Tibial nerve (tissue), 4 donors: ENCODE measurements around the gene KLK5. TPM values are rescaled to one million over a fixed set of nuclear protein-coding genes. Genes with fewer than 3 reads are reported as not detected.

Experiments used
- DNase-seq, 2 donors: peaks; one replicate each; pipeline ENCODE4 v3.0.0-alpha.2; 2019; ENCODE audit warnings: low spot score in 2 of 2
- H3K27ac ChIP-seq, 4 donors: fragments of 200-600 bp; sonication (generic) in 3 of 4; one replicate each; pipeline ENCODE4 v1.5.1; 2017 to 2019; ENCODE audit warnings: mild to moderate bottlenecking in 1 of 4
- H3K27me3 ChIP-seq, 2 donors: fragments of 200-600 bp; sonication (generic) in 1 of 2; one replicate each; pipeline versions ENCODE4 v1.5.1 to v1.6.0; 2017 to 2019
- H3K36me3 ChIP-seq, 3 donors: fragments of 200-600 bp; sonication (generic); one replicate each; pipeline ENCODE4 v1.5.1; 2018 to 2019
- H3K4me1 ChIP-seq, 4 donors: fragments of 200-600 bp; sonication (generic) in 3 of 4; one replicate each; pipeline ENCODE4 v1.5.1; 2017 to 2019
- H3K4me3 ChIP-seq, 4 donors: fragments of 200-600 bp; sonication (generic) in 3 of 4; one replicate each; pipeline ENCODE4 v1.5.1; 2017 to 2019; ENCODE audit warnings: mild to moderate bottlenecking in 1 of 4, moderate library complexity in 1 of 4
- H3K9me3 ChIP-seq, 4 donors: fragments of 200-600 bp; sonication (generic) in 3 of 4; one replicate each; pipeline ENCODE4 v1.5.1; 2017 to 2019
- CTCF ChIP-seq, 5 experiments: fragments of 200-600 bp in 3 of 5; fragments of 450-650 bp in 2 of 5; sonication (generic) in 3 of 5; IDR thresholded peaks; one replicate each; pipeline ENCODE4 v1.5.1; 2016 to 2019; ENCODE audit warnings: antibody characterized with exemption in 5 of 5, mild to moderate bottlenecking in 3 of 5, moderate library complexity in 2 of 5
- EP300 ChIP-seq, 2 donors: sonication (generic); formaldehyde crosslinking; IDR thresholded peaks; one replicate each; pipeline ENCODE4 v1.6.1; 2017; ENCODE audit warnings: antibody characterized with exemption in 2 of 2, mild to moderate bottlenecking in 1 of 2
- POLR2A ChIP-seq, 2 donors: fragments of 450-650 bp; IDR thresholded peaks; one replicate each; pipeline ENCODE4 v1.6.1; 2017; ENCODE audit warnings: antibody characterized with exemption in 2 of 2, mild to moderate bottlenecking in 2 of 2, moderate library complexity in 2 of 2
- WGBS, 2 donors: methylation state at CpG; one replicate each; pipeline ENCODE4 v1.1.5; 2018; 5-methylcytosine and 5-hydroxymethylcytosine counted together
- total RNA-seq, 4 donors: library from RNA; depleted of rRNA; stranded (reverse); fragments of >200 nt; gene quantifications; one replicate each; pipeline ENCODE4 v1.1.0, GENCODE V29; 2016

The KLK5 gene
- total RNA-seq, 4 donors from 2014 or later: not detected

- TF ChIP-seq EP300 (IDR thresholded peaks at IDR 0.05): no peak
- TF ChIP-seq CTCF (IDR thresholded peaks at IDR 0.05): no peak
- no peak for TF ChIP-seq POLR2A (IDR thresholded peaks at IDR 0.05)
- H3K4me3 ChIP-seq: no peak overlapping the region
Measured at GRCh38 chr19:50924586-50924985, 28.3 kb downstream of the KLK5 start.

GRCh38 chr19:50922317-50922853, 30.5 kb downstream of the KLK5 start:
- TF ChIP-seq POLR2A (IDR thresholded peaks at IDR 0.05) (no peak), CTCF (IDR thresholded peaks at IDR 0.05) (peak; percentile 42 to 82 (median 63)), EP300 (IDR thresholded peaks at IDR 0.05) (no peak)
- H3K27ac ChIP-seq: peak overlapping the region in 1 of 4 donors; percentile 54
- H3K9me3 ChIP-seq: no peaks in the 10 kb centered on the region
- 33 to 38% methylated on average over 16 to 21 of the region's 21 CpGs for WGBS, 2 donors
- no peak overlapping the region for H3K4me3 ChIP-seq
- H3K4me1 ChIP-seq: peaks cover 0 to 15% (median 3%) of the 10 kb centered on the region in 4 donors
- peak; percentile 23 to 50 for DNase-seq
- H3K27me3 ChIP-seq: peaks cover 0 to 5% of the 10 kb centered on the region in 2 donors
- H3K36me3 ChIP-seq: no peaks in the 10 kb centered on the region

More at GRCh38 chr19:50924586-50924985, 28.3 kb downstream of the KLK5 start:
- WGBS, 2 donors: 56 to 58% methylated on average over 6 of the region's 6 CpGs
- DNase-seq: no peak
- Histone ChIP-seq H3K27me3 (peaks cover 0 to 4% of the 10 kb centered on the region in 2 donors), H3K4me1 (peaks cover 0 to 15% (median 3%) of the 10 kb centered on the region in 4 donors), H3K9me3 (peaks cover 0 to under 1% (median 0%) of the 10 kb centered on the region in 4 donors), H3K36me3 (no peaks in the 10 kb centered on the region), H3K27ac (no peak overlapping the region)

GRCh38 chr19:50921426-50922316, 31.2 kb downstream of the KLK5 start:
- no peak for TF ChIP-seq POLR2A (IDR thresholded peaks at IDR 0.05)
- TF ChIP-seq EP300 (IDR thresholded peaks at IDR 0.05): peak in 1 of 2 donors; percentile 34
- no peak for TF ChIP-seq CTCF (IDR thresholded peaks at IDR 0.05)
- peak; percentile 24 to 31 for DNase-seq
- Histone ChIP-seq H3K36me3 (no peaks in the 10 kb centered on the region), H3K27me3 (peaks cover 0 to 5% of the 10 kb centered on the region in 2 donors), H3K4me1 (peaks cover 0 to 15% (median 3%) of the 10 kb centered on the region in 4 donors), H3K9me3 (no peaks in the 10 kb centered on the region), H3K27ac (peak overlapping the region in 1 of 4 donors; percentile 54), H3K4me3 (no peak overlapping the region)
- WGBS, 2 donors: 5% methylated on average over 12 of the region's 12 CpGs

- H3K27ac ChIP-seq: no peak overlapping the region
- no peak for TF ChIP-seq CTCF (IDR thresholded peaks at IDR 0.05)
- TF ChIP-seq POLR2A (IDR thresholded peaks at IDR 0.05): no peak
- no peak for TF ChIP-seq EP300 (IDR thresholded peaks at IDR 0.05)
- no peak for DNase-seq
- H3K27me3 ChIP-seq: peaks cover 0 to 36% of the 10 kb centered on the region in 2 donors
- no peaks in the 10 kb centered on the region for H3K36me3 ChIP-seq
- H3K9me3 ChIP-seq: no peaks in the 10 kb centered on the region
- 88 to 90% methylated on average over 2 of the region's 2 CpGs for WGBS, 2 donors
- no peak overlapping the region for H3K4me3 ChIP-seq
- peaks cover 0 to under 1% (median 0%) of the 10 kb centered on the region in 4 donors for H3K4me1 ChIP-seq
Measured at GRCh38 chr19:50916069-50916468, 36.8 kb downstream of the KLK5 start.
